ENCODE measurements around the gene GDF10.

GDF10 gene

GRCh38 chr10:47299611-47300428 is at the start of gene GDF10:
Gene GDF10 (plus strand): TSS chr10:47300197. CDS start chr10:47300652, 455 bp downstream.
- no peak for DNase-seq (ENCODE audit: low spot score)

- no peak for DNase-seq (ENCODE audit: low spot score)
Measured at GRCh38 chr10:47252093-47252780, 47.8 kb upstream of the GDF10 start.

DNA sequence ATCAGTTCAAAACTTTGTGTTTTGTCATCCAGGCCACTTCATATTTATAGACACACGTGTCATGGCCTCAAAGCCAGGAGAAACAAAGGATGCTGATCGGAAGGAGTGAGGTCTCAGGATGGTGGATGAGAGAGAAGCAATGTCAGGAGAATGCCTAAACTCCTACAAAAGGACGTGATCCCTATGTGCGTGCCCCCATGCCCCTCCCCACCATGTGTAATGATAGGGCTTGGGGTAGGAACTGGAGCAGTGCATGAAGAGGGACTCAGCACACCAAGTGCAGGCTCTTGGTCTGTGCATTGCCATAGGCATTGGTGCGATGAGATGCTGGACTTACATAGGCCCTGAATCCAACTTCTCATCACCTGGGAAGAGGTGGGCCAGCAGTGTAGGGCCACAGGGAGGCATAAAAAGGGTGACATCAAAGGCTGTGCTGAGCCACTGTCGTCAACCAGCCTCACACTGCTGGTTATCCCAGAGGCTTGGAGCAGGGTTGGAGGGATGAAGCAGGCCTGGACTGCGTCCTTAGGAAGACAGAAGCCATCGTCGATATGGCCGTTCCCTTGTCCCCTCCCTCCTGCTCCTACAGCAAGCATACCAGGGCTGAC is 46.9 kb upstream of the GDF10 start:
- no peak for DNase-seq (ENCODE audit: low spot score)

GRCh38 chr10:47253651-47254375 is 46.2 kb upstream of the GDF10 start:
- peak; percentile 81 for DNase-seq (ENCODE audit: low spot score)

DNA sequence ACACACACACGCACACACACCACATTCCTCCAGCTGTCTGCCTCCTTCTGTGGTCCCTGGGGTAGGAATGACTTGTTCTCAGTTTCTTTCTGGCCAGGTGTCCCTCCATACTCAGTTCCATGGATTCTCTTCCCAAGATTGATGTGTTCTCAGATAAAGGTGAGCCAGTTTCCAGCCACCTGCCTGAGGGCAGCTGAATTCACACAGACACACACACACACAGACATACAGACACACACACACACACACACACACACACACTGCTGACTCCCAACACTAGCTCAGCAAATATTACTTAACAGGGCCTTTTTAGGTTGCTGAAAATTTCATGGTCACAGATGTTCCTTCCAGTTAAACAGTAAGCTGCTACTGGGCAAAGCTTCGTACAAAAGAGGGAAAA is 45.4 kb upstream of the GDF10 start:
- no peak for DNase-seq (ENCODE audit: low spot score)

DNA sequence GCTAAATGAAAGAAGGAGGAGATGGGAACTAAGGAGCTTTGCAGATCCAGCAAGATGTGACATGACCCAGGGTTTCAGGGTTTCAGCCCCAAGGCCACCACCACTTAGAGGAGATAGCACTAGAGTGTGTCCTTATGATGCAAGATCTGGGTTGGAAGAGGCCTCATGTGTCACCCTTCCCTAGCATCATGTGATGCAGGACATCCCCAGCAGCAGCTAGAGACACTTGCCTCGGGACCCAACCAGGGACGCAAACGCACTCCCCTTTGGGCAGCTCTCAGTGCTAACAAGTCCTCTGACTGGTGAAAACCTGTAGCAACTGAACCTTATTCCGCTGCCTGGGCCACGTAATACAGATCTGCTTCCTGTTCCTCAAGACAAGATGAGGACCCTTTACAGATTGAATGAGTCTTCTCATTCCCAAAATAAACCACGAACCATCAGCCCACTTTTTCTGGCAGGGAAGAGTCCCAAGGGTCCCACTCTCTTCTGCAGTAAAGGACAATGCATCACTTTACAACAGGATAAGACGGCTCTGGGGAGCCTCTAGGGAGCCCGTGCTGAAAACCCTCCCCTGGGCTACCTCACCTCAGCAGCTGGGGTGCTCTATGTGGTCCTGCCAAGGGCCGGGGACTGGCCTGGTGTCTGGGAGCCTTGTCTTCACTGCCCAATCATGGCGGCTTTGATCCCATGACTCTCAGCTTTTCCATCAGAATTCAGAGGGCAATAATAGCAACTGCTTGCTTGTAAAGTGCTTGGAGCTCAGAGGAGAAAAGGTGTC is 44.8 kb upstream of the GDF10 start:
- no peak for DNase-seq (ENCODE audit: low spot score)

DNA sequence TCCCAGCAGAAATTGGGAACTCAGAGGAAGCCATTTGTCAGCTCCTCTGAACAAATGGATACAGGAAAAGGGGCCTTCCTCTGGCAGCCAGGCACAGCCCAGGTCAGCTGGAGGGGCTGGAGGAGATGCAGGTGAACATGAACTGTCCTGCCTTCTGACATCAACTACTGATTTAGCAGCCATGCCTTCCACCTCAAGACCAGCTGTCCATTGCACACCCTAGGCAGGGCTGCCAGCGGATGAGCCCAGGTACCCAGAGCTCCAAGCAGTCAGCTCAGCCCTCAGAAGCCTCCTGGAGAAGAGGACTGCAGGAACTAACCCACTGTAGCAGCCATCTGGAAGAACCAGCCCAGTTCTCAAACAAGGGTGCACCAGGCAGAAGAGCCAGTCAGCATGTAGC is 44.1 kb upstream of the GDF10 start:
- DNase-seq (ENCODE audit: low spot score), result no peak

GRCh38 chr10:47256751-47257336 is 43.2 kb upstream of the GDF10 start:
- no peak for DNase-seq (ENCODE audit: low spot score)

- DNase-seq (ENCODE audit: low spot score), result peak; percentile 31
Measured at GRCh38 chr10:47257396-47258120, 42.4 kb upstream of the GDF10 start.

GRCh38 chr10:47258921-47259320 is 41.1 kb upstream of the GDF10 start:
- DNase-seq (ENCODE audit: low spot score), result no peak

- no peak for DNase-seq (ENCODE audit: low spot score)
Measured at GRCh38 chr10:47259466-47259865, 40.5 kb upstream of the GDF10 start.

- no peak for DNase-seq (ENCODE audit: low spot score)
Measured at GRCh38 chr10:47260505-47261111, 39.4 kb upstream of the GDF10 start.

GRCh38 chr10:47261121-47261520 is 38.9 kb upstream of the GDF10 start:
- no peak for DNase-seq (ENCODE audit: low spot score)

DNA sequence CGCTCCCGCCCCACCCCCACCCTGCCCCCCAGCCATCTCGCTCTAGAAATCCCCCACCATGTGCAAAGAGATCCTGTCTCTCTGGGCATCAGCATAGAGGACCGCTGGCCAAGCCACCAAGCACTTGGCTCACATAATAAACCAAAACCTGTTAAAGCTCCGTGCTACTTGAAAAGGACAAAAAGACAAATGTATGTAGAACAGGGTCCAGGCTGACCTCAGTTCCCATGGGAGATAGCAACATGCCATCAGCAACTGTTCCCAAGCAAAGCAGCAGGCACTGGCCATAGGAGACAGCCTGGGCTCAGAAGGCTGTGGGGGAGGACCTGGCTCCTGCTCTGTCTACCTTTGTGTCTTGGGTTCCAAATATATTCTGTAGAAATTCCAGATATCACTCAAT is 38.4 kb upstream of the GDF10 start:
- DNase-seq (ENCODE audit: low spot score), result no peak

GRCh38 chr10:47262606-47263533 is 37.1 kb upstream of the GDF10 start:
- no peak for DNase-seq (ENCODE audit: low spot score)

DNA sequence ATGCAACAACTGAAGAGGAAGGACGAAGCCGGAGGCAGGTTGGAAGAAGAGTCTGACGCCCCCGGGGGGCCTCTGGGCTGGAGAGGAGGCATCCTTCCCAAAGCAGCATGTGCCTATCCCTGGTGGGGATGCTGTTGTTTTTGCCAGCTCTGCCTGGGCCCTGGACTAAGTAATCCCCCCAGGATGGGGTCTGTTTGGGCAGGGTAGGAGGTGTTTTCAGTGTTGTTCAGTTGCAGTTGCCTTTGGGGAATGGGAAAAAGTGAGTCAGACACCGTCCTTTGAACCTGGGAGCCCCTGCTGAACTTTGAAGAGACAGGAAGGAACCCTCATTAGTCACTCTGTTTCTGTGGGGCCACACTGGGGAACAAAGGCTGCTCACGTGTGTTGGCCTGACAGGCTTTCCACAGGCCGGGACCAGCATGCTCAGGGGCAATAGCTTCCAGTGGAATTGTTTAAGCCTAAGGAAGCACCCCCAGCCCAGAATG is 35.2 kb upstream of the GDF10 start:
- DNase-seq (ENCODE audit: low spot score), result no peak

- no peak for DNase-seq (ENCODE audit: low spot score)
Measured at GRCh38 chr10:47266602-47267001, 33.4 kb upstream of the GDF10 start.

GRCh38 chr10:47268696-47269095 is 31.3 kb upstream of the GDF10 start:
- DNase-seq (ENCODE audit: low spot score), result no peak

GRCh38 chr10:47269294-47269693 is 30.7 kb upstream of the GDF10 start:
- no peak for DNase-seq (ENCODE audit: low spot score)
